Hematopoietic multipotent progenitor cell treated with erythropoietin and hydrocortisone succinate and interleukin-3 and kit ligand, for 17 days (in vitro differentiated cells): ENCODE data around the gene HHATL.

ENCODE experiments used
- DNase-seq: peaks from one replicate; pipeline ENCODE4 v3.0.0-alpha.2; 2015; ENCODE audit warnings: low spot score

Gene HHATL

GRCh38 chr3:42712344-42712648 lies 9.7 kb upstream of the HHATL start:
- DNase-seq, result no peak

GRCh38 chr3:42711491-42712343 lies 9.1 kb upstream of the HHATL start:
- DNase-seq, result no peak

GRCh38 chr3:42710323-42711021 lies 7.9 kb upstream of the HHATL start:
- DNase-seq, result no peak

- no peak for DNase-seq
These were observed 7.0 kb upstream of the HHATL start for GRCh38 chr3:42709621-42710020.

- no peak for DNase-seq
These were observed 6.1 kb upstream of the HHATL start for GRCh38 chr3:42708611-42709151.

GRCh38 chr3:42707620-42708355 lies 5.2 kb upstream of the HHATL start:
- DNase-seq, result no peak

- DNase-seq, result no peak
These were observed 4.4 kb upstream of the HHATL start for GRCh38 chr3:42706721-42707619.

- DNase-seq, result no peak
These were observed 3.5 kb upstream of the HHATL start for GRCh38 chr3:42705962-42706585.

GRCh38 chr3:42705058-42705767 lies 2.6 kb upstream of the HHATL start:
- no peak for DNase-seq

- no peak for DNase-seq
These were observed 1.7 kb upstream of the HHATL start for GRCh38 chr3:42704136-42704841.

- no peak for DNase-seq
These were observed 1.1 kb upstream of the HHATL start for GRCh38 chr3:42703695-42704025.

- DNase-seq, result no peak
These were observed 540 bp upstream of the HHATL start for GRCh38 chr3:42702982-42703694.

- peak; percentile 12 for DNase-seq
These were observed 1.1 kb downstream of the HHATL start for GRCh38 chr3:42701371-42702065.

- DNase-seq, result no peak
These were observed 2.0 kb downstream of the HHATL start for GRCh38 chr3:42700366-42701288.

- no peak for DNase-seq
These were observed 3.1 kb downstream of the HHATL start for GRCh38 chr3:42699511-42699971.

- no peak for DNase-seq
These were observed 3.7 kb downstream of the HHATL start for GRCh38 chr3:42698911-42699230.

GRCh38 chr3:42698216-42698910 lies 4.2 kb downstream of the HHATL start:
- DNase-seq, result no peak
